PFSK-1 (cell line): Measurements from ENCODE around the gene GIT2. TPM values are rescaled to one million over a fixed set of nuclear protein-coding genes. Genes with fewer than 3 reads are reported as not detected.

ENCODE experiments used
- FOXP2 ChIP-seq: optimal IDR thresholded peaks from 2 replicates; pipeline ENCODE3; 2011; ENCODE audit warnings: borderline replicate concordance, control low read depth, inconsistent platforms; ENCODE audit not compliant: insufficient read depth; ENCODE audit errors: extremely low read length, extremely low read depth
- POLR2AphosphoS5 ChIP-seq: IDR thresholded peaks from 2 replicates; pipeline ENCODE4 v1.6.1; 2012; ENCODE audit warnings: low read depth, mild to moderate bottlenecking, control low read depth, low read length, moderate library complexity
- SIN3A ChIP-seq: IDR thresholded peaks from 2 replicates; pipeline ENCODE4 v1.6.1; 2012; ENCODE audit warnings: mild to moderate bottlenecking, low read length, moderate library complexity, borderline replicate concordance; ENCODE audit not compliant: insufficient read depth
- TAF1 ChIP-seq: IDR thresholded peaks from 2 replicates; pipeline ENCODE4 v1.6.1; 2012; ENCODE audit warnings: low read length, control low read depth, borderline replicate concordance; ENCODE audit not compliant: insufficient read depth
- polyA plus RNA-seq: library from polyadenylated mRNA; unstranded; fragments of >200 nt; gene quantifications from one replicate; pipeline ENCODE4 v1.2.1, GENCODE V29; 2012; ENCODE audit warnings: low read depth, missing spikeins; ENCODE audit not compliant: insufficient read length
- TF ChIP-seq, protein P1 (sequence below), 2 experiments: IDR thresholded peaks; 2 replicates each; pipeline versions ENCODE4 v1.6.1 to v1.8.0; 2011 to 2012; ENCODE audit warnings: low read depth in 2 of 2, low read length in 2 of 2, control low read depth in 1 of 2, inconsistent platforms in 1 of 2, mild to moderate bottlenecking in 1 of 2, moderate library complexity in 1 of 2; ENCODE audit not compliant: insufficient read depth in 1 of 2

GIT2 gene, protein sequence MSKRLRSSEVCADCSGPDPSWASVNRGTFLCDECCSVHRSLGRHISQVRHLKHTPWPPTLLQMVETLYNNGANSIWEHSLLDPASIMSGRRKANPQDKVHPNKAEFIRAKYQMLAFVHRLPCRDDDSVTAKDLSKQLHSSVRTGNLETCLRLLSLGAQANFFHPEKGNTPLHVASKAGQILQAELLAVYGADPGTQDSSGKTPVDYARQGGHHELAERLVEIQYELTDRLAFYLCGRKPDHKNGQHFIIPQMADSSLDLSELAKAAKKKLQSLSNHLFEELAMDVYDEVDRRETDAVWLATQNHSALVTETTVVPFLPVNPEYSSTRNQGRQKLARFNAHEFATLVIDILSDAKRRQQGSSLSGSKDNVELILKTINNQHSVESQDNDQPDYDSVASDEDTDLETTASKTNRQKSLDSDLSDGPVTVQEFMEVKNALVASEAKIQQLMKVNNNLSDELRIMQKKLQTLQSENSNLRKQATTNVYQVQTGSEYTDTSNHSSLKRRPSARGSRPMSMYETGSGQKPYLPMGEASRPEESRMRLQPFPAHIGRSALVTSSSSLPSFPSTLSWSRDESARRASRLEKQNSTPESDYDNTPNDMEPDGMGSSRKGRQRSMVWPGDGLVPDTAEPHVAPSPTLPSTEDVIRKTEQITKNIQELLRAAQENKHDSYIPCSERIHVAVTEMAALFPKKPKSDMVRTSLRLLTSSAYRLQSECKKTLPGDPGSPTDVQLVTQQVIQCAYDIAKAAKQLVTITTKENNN
- 30.4 TPM for polyA plus RNA-seq

DNA sequence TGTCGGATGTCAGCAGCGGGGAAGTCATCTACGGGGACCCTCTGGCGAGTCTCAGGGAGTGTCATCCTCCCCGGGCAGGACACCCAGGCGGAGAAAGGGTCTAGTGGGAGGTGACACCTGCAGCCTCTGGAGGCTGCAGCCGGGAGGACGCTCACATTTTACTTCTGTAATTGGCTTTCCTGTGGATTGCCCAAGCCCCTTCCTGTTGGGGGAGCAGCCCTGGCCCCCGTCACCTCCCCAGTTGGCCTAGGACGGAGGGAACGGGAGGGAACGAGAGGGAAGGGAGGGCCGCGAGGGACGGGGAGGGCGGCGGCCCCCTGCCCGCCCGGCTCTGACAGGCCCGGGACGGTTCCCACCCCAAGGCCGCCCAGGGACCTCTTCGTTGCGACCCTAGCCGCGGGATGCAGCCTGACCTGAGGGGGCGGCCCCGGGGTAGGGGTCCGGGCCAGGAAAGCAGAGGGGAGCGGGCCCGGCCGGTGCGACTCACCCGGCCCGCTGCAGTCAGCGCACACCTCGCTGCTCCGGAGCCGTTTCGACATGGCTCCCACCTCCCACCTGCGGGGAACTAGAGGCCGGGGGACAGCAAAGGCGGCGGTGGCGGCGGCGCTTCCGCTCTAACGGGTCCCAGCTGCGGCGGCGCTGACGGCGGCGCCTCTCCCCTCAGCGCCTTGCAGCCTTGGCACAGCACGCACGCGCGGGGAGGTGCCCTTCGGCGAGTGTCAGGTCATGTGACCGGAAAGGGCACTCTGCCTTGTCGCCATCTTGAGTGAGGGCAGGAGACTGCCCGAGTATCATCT lies at the start of gene GIT2:
GIT2 (minus strand) TSS at position 683 of the 797 bp plus-strand sequence; CDS start at position 539, 144 bp downstream.
- peak; percentile 81 for TF ChIP-seq FOXP2
- peak; percentile 39; the same call in 1 of the 2 replicates for TF ChIP-seq TAF1
- TF ChIP-seq POLR2AphosphoS5 = peak; percentile 93
- TF ChIP-seq, protein P1, sequence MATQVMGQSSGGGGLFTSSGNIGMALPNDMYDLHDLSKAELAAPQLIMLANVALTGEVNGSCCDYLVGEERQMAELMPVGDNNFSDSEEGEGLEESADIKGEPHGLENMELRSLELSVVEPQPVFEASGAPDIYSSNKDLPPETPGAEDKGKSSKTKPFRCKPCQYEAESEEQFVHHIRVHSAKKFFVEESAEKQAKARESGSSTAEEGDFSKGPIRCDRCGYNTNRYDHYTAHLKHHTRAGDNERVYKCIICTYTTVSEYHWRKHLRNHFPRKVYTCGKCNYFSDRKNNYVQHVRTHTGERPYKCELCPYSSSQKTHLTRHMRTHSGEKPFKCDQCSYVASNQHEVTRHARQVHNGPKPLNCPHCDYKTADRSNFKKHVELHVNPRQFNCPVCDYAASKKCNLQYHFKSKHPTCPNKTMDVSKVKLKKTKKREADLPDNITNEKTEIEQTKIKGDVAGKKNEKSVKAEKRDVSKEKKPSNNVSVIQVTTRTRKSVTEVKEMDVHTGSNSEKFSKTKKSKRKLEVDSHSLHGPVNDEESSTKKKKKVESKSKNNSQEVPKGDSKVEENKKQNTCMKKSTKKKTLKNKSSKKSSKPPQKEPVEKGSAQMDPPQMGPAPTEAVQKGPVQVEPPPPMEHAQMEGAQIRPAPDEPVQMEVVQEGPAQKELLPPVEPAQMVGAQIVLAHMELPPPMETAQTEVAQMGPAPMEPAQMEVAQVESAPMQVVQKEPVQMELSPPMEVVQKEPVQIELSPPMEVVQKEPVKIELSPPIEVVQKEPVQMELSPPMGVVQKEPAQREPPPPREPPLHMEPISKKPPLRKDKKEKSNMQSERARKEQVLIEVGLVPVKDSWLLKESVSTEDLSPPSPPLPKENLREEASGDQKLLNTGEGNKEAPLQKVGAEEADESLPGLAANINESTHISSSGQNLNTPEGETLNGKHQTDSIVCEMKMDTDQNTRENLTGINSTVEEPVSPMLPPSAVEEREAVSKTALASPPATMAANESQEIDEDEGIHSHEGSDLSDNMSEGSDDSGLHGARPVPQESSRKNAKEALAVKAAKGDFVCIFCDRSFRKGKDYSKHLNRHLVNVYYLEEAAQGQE (IDR thresholded peaks at IDR 0.05; ENCODE audit: insufficient read depth in 1 of 2, low read depth in 2 of 2, low read length in 2 of 2) = no peak
- TF ChIP-seq SIN3A = no peak

DNA sequence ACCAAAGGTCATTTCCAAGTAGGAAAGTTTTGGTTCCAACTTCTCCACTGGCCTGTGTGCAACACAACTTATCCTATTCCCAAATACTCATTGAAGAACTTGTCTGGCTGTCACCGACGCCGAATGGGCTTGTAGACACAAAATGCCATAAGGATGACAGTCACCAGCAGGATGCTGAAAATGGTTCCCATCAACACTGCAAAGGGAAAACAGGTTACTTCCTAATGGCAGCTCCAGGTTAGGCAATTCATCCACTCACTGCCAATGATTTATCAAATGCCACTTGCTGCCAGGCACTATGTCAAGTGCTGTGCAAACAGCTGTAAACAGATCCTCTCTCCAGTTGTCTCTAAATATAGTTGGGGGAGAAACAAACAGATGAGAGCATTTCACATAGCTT lies 46.1 kb upstream of the GIT2 start:
- TF ChIP-seq TAF1 (no peak), FOXP2 (no peak), POLR2AphosphoS5 (no peak), SIN3A (no peak)
- TF ChIP-seq, protein P1 (IDR thresholded peaks at IDR 0.05; ENCODE audit: insufficient read depth in 1 of 2, low read depth in 2 of 2, low read length in 2 of 2) = no peak

DNA sequence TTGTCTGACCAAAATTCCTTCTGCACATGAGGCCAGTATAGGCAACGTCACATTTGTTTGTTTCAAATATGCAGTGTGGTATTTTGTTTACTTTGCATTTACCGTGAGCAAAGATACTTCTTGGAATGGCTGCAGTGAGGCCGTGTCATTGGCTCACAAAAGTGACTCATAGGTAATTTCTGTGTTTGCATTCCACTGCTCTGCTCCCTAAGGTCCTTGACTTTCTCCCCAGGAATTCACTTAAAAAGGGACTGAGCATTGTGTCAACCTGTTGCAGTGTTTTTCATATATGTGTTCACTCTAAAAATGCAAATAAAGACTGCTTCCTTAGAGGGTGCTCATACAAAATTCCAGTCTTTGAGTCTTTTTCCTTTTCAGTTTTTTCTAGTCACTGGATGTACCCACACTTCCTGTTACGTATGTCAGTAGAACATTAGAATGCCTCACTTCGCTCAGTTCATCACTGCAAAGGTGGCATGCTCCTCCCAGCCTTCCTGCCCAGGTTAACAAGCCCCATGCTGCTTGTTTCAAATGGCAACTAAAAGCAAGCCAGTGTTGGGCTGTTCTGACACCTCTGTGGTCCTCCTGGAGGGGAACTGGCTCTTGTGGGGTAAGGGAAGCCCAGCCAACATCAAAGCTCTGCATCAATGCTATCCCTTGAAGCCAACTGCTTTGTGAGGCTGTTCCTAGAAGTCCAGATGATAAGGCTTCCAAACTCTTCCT lies 43.1 kb upstream of the GIT2 start:
- TF ChIP-seq FOXP2 (no peak), POLR2AphosphoS5 (no peak), TAF1 (no peak), SIN3A (no peak)
- TF ChIP-seq, protein P1 (IDR thresholded peaks at IDR 0.05; ENCODE audit: insufficient read depth in 1 of 2, low read depth in 2 of 2, low read length in 2 of 2) = no peak

DNA sequence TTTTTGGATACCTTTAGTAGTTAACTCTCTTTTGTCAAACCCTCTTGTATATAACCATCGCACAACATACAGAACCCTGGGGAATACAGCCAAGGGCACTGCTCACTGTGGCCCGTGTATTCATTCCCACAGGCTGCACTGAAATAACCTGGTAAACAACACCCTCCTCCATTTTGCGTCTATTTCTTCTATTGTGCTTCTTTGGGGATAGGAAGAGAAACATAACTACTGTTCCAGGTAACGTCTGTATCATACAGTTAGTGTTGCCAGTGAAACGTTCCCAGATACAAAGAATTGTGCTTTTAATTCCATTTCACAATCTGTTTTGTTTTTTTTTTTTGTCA lies 42.5 kb upstream of the GIT2 start:
- no peak for TF ChIP-seq POLR2AphosphoS5

DNA sequence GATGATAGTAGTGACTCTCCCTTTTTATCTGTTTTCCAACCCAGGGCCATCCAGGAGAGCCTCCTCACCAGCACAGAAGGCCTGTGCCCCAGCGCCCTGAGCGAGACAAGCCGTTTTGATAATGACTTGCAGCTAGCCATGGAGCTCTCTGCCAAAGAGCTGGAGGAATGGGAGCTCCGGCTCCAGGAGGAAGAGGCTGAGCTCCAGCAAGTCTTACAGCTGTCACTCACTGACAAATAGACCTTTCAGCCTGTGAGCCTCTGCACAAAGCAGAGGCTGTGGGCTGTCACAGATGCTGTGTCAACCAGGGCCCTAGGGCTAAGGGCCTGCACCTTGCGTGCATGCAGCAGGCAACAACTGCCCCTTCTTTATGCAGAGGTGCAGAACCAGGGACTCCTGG lies 41.1 kb upstream of the GIT2 start:
- no peak for TF ChIP-seq FOXP2
- no peak for TF ChIP-seq TAF1
- no peak for TF ChIP-seq SIN3A
- TF ChIP-seq, protein P1 (IDR thresholded peaks at IDR 0.05; ENCODE audit: insufficient read depth in 1 of 2, low read depth in 2 of 2, low read length in 2 of 2) = no peak
- TF ChIP-seq POLR2AphosphoS5 = no peak
